Pons (tissue), 1 donor: ENCODE results near the gene RGL1.
A peak's percentile ranks its signal among the peaks of the same experiment; 100 is the strongest.

Experiments
- DNase-seq: peaks from one replicate; pipeline ENCODE4 v3.0.0-alpha.2; 2016; ENCODE audit warnings: low spot score

Gene RGL1

DNA sequence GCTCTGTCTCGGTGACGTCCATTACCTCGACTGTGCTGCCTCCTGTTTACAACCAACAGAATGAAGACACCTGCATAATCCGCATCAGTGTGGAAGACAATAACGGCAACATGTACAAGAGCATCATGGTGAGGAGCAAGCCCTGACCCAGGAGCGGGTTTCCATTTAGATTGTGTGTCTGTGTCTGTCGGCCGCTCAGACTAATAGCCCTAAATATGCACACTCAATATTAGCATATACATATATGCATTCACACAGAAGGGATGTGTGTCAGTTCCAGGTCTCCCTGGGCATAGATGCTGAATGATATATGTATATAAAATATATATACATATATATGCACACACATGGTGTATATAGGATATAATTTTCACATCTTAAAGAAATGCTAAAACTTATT lies 111.7 kb downstream of the RGL1 start:
- no peak for DNase-seq

DNA sequence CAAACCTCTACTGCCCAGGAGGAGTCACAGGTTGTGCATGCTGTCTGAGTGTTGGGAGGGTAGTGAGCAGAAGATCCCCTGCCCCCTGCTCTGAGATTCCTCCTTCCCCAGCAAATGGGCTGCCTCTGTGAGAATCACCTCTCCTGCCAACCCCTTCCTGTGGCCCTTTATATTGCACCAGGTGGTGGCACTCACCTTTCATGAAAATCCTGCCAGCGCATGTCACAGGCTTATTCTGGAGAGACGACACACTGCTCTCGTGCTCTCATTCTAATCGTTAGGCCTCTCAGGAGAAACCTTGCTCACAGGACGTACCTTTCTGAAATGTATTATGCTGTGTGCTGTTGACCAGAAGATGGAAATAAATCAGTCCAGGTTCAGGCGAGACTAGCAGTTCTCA lies 113.7 kb downstream of the RGL1 start:
- DNase-seq: no peak

DNA sequence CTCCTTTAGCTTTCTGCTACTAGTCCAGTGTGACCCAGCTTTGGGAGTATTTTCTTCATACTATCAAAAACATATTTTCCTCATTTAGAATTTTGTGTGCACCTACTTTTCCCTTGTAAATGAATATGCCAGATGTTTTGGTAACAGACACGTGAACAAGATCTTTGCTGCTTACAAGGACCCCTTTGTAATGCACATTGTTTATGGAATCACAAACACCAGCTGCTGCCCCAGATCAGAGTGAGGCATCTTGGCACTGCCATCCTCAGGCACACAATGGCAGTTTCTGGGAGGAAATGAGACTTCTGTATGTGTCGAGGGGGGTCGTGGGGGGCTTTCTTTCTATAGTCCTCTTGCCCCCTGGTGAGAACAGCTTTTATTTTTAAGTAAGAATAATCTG lies 115.7 kb downstream of the RGL1 start:
- DNase-seq: peak; percentile 98

DNA sequence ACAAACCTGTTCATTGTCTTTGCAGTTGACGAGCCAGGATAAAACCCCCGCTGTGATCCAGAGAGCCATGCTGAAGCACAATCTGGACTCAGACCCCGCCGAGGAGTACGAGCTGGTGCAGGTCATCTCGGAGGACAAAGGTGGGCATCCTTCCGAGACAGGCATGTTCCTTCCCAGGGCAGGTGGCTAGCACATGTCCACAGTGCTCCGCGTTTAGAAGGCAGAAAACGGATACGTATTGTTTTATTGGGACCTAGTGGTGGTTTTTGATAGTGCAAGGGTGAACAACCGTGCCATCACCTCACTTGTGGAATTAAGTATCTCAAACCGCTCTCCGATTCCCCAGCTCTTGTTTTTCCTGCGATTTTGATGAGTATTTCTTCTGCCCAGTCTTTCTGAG lies 117.3 kb downstream of the RGL1 start:
- DNase-seq: no peak

DNA sequence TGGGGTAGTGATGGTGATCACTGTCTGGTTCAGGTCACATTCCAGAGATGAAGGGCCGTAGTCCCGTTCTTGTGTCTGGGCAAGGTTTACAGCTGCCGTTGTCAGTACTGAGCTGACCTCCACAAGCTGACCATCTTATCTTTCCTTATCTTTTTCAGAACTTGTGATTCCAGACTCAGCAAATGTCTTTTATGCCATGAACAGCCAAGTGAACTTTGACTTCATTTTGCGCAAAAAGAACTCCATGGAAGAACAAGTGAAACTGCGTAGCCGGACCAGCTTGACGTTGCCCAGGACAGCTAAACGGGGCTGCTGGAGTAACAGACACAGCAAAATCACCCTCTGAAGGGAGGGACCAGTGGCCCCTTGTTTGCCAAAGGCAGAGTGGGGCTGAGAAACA lies 121.0 kb downstream of the RGL1 start:
- DNase-seq: no peak

DNA sequence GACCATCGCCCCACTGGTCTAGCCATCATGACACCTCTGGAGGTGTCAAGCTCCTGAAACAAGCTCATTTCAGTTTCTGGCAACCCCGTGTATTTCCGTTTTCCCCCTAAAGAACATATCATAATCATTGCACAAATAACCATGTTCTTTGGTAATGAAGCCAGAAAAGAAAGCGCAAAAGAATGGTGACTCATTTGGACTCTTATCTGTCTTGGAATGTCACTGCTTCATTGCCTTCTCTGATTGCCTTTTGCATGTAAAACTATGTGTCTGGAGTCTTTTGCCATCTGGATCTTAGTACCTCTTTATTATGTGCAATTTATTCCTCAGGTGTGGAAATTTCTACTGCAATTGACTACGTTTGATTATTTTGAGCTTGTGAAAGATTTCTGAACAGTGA lies 122.1 kb downstream of the RGL1 start:
- no peak for DNase-seq

DNA sequence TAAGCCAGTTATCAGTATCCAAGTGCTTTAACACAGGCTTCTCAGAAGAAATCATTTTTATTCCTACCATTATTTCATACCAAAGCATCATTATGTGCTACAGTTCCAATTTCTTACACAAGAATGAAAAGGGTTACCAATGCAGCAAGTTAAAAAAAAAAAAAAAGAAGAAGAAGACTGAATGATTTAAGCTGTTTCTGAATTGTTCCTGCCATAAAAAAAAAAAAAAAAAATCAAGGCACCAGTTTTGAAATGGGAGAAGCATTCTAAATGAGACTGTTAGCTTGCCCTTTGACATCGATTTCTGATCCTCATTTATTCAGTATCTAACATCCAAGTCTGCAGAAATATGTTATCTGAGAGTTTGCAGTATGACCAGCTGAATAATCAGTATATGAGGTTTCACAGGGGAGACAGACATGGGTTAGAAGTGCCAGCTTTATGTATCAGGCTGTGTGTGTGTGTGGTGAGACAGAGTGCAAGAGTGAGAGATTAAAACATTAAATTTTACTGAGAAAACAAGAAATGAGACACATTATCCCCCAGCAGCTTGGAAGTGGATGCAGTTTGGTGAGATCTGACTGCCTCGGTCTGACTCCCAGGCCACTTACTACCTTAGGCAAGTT lies 126.8 kb downstream of the RGL1 start:
- DNase-seq: peak; percentile 49

DNA sequence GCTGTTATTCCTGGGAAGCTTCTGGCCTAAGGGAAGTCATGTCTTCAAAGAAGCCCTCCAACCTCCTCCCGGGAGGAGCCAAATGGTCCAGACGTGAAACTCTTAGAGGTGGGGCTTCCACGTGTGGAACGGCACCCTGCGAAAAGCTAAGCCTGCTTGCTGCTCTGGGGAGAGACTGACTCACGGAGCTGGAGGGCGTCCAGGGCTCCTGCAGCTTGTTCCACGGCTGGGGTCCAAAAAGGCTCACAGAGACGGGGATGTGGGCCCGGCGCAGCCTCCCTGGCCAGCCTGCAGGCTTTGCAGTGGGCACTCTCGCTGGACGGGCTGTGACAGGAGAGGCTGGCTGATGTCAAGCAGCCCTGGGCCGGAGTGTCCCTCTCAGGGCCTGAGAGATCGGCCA lies 127.5 kb downstream of the RGL1 start:
- peak; percentile 78 for DNase-seq

DNA sequence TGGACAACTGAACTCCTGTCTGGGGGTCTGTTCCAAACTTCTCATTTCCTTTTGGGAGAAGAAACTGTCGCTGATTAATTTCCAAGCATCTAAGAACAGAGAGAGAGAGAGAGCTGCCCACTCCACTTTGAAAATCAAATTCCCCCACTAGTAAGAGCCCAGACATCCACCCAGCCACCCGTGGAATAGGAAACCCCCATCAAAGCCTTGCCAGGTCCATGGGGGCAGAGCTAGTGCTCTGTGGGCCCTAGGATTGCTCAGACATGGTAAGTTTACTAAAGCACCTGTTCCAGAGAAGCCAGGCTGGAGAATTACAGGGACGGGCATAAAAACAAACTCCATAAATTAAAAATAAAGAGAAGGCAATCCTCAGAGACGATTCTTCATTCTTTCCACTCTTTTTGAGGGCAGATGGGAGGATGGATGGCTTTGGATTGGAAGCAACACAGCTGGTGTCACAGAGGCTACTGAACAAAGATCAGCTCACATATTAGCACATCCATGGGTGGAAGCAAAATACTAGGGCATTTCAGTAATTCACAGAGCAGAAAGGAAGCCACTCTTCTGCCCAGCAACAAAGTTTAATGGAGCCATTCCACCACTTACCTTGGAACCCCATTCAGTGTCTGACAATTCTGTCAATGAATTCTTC lies 128.7 kb downstream of the RGL1 start:
- peak; percentile 72 for DNase-seq

DNA sequence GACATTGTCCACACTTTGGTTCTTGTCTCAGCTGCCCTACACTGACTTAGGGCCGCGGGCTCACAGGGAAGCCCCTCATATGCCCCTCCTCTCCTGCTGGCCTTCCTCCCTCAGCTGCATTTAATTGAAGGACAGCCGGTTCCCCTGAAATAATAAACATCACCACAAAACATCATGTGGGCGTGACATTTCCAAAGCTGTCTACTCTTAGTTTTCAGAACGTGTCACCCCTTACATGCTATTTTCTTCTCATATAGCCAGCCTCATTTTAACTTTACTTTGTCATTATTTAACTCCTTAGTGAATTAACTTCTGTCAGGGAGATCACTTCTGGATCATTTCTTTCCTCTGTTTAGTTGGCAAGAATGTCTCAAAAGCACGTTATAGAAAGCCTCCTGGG lies 129.4 kb downstream of the RGL1 start:
- DNase-seq: no peak

DNA sequence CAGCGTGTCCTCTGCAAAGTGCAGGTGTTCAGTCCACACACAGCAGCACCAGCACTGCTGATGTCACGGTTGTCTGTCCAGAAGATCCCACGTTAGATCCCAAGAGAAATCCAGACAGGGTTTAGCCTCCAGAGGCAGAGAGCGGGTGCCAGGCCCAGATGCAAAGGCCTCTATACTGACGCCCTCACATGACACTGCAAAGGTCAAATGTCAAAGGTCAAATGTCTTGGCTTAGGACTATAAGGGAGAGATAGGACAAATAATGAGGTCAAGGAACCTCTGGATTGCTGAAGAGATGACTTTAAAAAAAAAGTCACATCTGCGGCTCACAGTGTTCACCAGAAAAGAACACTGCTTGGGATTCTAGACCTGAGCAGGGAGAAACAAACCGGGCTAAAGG lies 131.1 kb downstream of the RGL1 start:
- DNase-seq: no peak

DNA sequence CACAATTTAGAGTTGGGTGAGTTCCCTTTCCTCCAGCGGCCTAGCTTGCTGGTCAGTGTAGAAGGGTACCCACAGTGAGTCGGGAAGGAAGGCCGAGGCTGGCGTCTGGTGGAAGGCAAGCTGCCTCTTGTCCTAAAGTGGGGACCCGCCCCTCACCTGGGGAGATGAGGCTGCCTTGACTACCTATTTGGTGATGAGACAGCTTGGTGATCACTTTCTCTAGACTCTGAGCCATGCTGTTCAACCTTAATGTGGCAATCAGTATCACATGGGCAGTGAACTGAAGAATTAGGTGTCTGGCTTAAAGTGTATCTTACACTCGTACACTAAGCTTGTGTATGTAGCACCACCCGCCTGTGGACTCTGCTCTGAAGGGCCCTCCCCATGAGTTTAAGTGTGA lies 131.9 kb downstream of the RGL1 start:
- DNase-seq: no peak

DNA sequence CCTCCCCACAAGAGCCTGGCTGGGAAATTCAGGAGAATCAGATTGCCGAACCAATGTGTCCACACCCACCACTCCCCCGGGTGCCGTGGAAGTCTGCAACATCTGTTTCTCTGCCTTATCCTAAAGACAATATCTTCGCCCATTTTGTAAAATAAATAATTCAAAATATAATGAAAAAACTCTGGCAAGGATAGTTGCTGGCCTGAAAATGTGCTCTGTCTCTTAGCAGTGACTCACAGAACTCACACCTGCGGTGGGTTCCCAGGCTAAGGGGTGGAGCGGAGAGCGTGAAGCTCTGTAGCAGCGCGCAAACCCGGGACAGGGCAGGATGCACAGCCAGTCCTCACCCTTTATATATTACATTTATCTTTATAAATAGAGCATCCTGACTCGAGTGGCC lies 132.7 kb downstream of the RGL1 start:
- no peak for DNase-seq

DNA sequence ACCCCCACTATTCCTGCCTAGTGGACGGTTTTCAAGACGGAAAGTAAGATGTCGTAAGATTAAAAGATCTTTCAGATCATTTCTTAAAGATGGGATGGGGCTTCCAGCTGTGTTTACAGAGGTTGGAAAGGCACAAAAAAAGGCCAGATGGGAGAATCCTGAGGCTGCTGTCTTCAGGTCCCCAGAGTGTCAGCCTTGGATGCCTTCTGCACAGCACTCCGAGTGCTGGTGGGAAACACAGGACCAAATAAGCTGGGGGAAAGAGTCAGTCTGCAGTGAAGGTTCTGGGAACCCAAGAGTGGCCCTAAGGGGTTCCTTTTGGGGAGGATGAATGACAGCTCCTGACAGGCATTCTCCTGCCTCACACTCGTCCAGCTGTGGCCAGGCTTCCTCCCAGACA lies 136.1 kb downstream of the RGL1 start:
- DNase-seq: no peak

DNA sequence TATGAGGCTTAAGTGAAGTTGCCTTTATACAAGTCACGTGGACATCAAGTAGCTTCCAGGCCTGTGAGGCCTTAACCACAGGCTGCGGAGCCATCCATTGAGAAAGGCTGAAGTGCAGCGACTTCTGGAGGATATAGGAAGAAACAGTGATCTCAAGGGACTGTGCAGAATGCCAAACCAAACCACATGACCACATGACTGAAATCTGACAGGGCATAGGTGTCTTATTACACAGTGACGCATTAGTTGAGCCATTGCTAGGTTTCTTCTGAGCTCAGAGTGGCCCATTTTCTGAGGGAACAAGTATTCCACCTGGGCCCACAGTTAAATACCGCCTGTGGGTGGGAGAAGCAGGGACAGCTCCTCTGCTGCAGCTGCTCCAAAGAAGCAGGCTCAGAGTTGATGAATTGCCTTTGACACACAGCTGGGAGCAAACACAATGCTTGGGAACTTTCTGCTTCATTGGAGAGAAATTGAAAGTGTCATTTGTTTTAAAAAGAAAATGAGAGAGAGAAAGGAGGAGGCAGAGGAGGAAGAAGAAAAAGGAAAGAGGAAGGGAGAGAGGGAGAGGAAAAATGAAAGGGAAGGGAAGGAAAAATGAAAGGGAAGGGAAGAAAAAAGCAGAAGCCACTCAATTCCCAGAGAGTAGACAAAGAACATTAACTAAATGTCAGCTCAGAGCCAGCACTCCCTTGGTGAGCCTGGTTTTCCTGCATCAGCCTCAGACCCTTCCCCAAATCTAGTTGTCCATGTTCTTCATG lies 138.2 kb downstream of the RGL1 start:
- DNase-seq: peak; percentile 70

DNA sequence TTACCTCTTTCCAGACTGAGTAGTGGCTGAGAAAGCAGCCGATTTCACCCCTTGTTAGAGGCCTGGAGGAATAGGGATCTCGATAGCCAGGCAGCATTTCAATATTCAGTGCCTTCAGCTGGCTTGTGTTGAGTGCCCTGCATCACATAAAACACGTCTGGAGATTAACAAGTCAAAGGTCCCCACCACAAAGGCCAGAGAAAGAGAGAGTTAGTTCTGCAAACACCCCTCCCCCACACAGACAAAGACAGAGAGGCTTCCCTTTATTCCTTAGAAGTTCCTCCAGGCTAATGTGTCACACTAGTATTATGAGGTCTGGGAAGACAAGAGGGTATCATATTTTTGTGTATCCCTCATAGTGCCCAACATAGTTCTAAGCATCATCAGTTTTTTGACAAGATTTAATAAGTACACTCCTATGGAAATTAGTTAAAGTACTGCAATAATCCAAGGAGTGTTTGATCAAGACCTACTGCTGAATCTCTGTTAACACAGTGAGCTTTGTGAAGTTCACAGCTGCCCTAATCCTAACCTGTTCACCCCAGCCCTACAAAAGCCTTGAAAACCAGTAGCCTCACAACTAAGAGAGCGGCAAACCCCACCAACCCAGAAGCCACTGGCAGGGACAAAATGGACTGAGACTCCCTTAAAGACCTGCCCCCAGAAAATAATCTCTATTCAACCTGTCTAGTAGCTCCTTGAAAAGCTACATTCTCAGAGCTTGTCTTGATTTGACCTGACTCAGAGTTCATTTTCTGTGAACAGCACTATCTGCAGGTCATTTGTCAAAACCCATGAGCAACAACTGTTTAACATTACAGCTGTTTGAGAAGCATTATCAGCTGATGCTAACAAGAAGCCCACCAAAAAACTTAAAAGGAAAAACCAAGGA lies 140.8 kb downstream of the RGL1 start:
- no peak for DNase-seq

DNA sequence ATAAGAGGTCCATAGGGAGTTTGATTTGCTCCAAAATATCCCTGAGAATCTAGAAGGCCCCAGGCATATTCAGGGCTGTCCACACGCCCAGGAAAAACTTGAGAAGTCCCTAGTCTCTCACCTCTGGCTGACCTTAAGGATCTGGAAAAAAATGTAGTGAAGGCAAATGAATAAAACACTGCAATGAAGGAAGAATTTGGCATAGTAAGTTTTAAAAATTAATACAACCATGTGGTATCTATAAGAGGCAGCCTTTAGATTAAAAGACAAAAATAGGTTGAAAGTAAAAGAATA lies 141.3 kb downstream of the RGL1 start:
- DNase-seq: no peak

DNA sequence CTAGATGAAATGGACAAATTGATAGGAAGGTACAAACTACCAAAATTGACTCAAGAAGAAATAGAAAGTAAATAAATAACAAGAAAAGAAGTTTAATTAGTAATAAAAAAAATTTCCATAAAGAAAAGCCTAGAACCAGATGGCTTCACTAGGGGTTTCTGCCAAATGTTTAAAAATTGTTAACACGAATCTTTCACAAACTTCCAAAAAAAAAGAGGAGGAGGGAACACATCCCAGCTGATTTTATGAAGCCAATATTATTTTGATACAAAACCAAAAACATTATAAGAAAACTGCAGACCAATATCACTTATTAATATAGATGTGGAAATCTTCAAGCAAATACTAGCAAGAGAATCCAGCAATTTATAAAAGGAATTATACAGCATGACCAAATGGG lies 143.1 kb downstream of the RGL1 start:
- no peak for DNase-seq

DNA sequence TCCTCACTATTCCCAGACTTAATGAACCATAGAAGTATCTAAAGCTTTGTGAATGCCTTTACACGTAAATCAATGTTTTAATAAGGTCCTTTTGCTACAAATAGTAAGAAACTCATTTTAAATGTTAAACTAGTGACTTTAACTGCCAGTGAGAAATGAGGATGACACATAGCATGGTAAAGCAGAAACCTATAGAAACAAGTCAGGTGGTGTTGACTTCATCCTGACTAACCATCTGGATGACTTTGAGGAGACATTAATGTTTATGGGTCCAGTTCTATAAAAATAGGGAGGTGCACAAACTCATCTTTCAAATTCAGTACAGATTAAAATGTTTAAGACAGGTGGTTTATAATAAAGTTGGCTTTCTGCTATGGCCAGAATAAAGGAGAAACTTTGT lies 147.2 kb downstream of the RGL1 start:
- no peak for DNase-seq

DNA sequence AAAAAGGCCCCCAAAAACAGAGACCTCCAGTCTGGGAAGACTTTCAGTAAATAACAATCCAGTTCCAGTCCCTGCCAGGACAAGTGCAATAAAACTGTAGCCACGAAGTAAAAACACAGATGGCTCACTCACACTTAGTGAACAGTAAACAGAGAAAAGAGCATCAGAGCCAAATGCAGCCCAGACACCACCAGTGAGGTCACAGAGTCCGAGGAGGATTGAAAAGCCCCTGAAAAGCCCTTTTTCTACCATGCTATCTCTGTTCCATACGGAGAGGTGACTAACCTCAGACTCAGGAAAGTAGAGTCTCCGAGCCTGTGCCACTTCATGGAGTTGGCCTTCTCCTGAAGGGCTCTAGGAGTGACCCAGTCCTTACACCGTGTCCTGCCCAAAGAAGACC lies 148.1 kb downstream of the RGL1 start:
- DNase-seq: peak; percentile 66

DNA sequence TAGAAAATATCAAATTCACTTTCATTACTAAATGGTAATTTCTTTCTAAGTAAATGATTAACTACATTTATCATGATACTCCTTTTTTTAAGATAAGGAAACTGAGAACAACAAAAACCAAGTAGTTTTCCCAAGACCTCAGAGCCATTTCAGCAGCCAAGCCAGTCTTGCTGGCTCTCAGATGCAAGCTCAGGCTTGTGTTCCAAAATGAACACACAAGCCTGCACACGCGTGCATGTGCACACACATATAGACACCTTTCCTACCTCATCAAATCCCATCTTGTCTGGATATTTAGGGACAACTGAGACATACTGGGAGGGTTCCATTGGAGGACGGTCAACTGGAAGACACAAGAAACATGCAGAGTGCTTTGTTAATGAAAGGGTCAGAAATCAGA lies 149.6 kb downstream of the RGL1 start:
- DNase-seq: no peak

DNA sequence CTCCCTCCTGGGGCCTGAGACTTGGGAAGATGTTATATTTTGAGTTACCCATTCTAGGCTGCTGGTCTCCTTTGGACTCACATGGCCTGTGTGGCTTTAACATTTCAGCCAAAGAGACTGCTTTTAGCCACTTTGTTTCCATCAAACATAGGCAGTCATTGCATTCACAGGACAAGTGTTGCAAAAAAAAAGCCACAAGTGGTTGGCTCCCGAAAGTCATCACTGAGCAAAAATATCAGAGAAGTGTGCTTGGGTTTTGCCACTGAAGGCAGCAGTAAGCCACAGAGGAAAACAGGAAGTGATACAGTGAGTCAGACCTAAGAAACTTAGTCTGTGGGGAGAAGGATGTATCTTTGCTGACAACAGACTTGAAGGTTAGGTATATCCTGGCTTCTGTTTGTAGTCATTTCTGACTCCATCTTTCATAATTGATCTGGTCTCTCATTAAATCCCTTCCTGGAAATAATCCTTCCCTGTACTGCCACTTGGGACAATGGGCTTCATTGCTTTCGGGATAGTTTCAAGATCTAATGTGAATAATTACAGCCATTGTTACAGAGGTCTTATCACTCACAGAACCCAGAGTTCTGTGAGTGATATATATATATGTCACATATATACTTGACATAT lies 151.8 kb downstream of the RGL1 start:
- peak; percentile 89 for DNase-seq
